22Rv1 (cell line): ENCODE measurements around the gene CPNE5.
A peak's percentile ranks its signal among the peaks of the same experiment; 100 is the strongest.

Experiments used
- H3K27ac ChIP-seq: fragments of 450-650 bp; 2 replicates; pipeline ENCODE4 v1.5.1; 2017
- ZFX ChIP-seq: fragments of 450-650 bp; IDR thresholded peaks from 2 replicates; pipeline ENCODE4 v1.6.1; 2017; ENCODE audit warnings: antibody characterized with exemption, borderline replicate concordance
- TF ChIP-seq, protein P1 (sequence below): fragments of 450-650 bp; IDR thresholded peaks from 2 replicates; pipeline ENCODE4 v1.5.1; 2017; ENCODE audit warnings: mild to moderate bottlenecking

CPNE5 gene

DNA sequence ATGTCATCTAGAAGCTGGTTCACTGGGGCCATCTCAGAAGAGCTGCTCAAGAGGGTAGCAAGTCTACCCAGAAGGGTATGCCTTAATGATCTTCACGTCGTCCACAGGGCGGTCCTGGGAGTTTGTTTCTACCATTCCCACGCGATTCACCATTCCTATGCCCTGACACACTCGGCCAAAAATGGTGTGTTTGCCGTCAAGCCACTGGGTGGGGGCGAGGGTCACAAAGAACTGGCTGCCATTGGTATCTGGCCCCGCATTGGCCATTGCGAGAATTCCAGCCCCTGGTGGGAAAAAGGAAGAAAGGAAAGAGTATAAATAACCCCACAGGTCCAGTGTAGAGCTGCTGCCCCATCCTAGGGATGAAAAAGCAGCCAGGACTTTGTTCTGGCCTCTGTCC, 16.5 kb upstream of the CPNE5 start:
- no peak overlapping the region for H3K27ac ChIP-seq
- TF ChIP-seq, protein P1, sequence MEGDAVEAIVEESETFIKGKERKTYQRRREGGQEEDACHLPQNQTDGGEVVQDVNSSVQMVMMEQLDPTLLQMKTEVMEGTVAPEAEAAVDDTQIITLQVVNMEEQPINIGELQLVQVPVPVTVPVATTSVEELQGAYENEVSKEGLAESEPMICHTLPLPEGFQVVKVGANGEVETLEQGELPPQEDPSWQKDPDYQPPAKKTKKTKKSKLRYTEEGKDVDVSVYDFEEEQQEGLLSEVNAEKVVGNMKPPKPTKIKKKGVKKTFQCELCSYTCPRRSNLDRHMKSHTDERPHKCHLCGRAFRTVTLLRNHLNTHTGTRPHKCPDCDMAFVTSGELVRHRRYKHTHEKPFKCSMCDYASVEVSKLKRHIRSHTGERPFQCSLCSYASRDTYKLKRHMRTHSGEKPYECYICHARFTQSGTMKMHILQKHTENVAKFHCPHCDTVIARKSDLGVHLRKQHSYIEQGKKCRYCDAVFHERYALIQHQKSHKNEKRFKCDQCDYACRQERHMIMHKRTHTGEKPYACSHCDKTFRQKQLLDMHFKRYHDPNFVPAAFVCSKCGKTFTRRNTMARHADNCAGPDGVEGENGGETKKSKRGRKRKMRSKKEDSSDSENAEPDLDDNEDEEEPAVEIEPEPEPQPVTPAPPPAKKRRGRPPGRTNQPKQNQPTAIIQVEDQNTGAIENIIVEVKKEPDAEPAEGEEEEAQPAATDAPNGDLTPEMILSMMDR = no peak
- no peak for TF ChIP-seq ZFX

DNA sequence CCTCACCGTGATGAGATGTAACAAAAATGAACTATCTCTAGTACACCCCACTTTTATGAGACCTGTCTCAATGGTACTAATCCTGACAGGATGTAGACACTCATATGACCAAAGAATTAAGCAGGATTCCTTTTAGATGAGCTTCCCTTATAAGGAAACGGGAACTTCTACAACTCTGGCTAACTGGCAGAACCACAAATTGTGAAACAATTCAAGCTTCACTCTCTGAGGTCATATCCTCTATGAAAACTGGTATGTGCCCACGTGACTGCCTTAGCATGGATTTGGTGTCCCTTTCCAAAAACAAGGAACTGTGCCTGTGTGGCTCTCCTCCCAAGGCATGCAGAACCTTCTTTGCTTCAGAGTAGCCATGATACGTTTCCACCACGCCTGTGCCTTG, 14.1 kb upstream of the CPNE5 start:
- TF ChIP-seq, protein P1 = no peak
- no peak for TF ChIP-seq ZFX
- H3K27ac ChIP-seq = no peak overlapping the region

DNA sequence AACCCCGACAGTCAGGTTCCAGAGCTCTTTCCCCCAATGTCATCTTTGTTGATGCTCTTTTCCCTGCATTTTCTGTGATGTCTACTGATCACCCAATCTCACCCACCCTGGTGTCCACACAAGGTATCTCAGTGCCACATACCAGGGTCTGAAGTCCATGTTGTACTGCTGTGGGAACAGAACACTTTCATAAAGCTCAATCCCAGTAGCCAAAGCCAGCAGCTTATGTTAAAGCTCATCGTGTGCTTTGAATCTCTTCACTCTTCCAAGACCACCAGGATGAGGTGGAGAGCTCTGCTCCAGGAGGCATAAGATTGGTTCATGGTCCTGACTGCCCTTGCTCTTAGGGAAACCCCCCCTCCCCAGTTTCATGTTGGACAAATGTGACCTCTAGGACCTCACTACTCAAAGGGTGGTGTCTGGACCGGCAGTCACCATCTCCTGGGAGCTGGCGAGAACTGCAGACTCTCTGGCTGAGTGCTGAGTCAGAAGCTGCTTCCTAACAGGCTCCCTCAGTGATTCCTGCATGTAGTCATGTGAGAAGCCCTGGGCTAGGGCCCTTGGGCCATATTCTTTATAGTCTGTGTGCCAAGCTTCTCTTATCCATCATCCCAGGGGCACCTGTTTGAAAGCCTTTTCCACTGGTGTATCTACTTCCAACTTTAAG, 13.4 kb upstream of the CPNE5 start:
- TF ChIP-seq, protein P1 = no peak
- no peak for TF ChIP-seq ZFX
- no peak overlapping the region for H3K27ac ChIP-seq

DNA sequence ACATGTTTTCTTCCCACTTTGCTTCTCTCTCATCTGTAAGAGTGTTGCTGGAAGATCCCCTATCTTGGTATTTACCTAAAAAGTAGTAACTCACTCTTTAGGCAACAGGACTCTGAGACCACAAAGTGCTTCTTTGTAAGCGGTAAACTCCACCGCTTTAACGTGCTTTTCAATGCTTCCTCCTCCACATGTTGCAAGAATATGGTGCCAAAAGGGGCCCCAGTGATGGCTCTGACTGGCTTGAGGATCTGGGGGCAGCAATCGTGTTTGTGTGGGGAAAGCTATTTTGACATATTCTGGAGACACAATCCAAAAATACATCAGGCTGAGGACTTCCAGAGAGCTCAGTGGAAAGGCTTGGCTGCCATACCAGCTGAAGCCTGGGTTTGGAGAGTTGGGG, 12.4 kb upstream of the CPNE5 start:
- TF ChIP-seq ZFX = no peak
- TF ChIP-seq, protein P1 = no peak
- H3K27ac ChIP-seq = no peak overlapping the region

DNA sequence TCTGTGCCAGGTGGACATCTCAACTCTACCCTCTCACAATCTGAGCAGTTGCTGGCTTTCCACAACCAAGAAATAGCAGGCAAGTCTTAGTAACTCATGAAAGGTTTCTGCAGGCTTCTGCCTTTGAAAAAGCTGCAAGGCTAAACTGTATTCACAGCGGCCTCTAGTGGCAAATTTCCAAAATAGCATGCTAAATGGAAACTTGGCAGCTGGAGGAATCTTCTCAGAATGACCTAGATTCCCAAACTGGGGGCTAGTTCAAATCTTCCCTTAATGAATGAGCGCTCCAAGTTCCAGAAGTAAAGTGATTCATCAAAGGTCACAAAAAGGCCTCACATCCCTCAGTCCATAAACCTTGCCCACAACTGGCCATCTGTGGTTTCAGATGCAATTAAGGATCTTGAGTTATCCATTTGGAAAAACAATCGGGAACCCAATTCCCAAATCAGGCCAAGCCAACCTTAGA, 11.9 kb upstream of the CPNE5 start:
- TF ChIP-seq, protein P1 = peak; percentile 90
- TF ChIP-seq ZFX = no peak

DNA sequence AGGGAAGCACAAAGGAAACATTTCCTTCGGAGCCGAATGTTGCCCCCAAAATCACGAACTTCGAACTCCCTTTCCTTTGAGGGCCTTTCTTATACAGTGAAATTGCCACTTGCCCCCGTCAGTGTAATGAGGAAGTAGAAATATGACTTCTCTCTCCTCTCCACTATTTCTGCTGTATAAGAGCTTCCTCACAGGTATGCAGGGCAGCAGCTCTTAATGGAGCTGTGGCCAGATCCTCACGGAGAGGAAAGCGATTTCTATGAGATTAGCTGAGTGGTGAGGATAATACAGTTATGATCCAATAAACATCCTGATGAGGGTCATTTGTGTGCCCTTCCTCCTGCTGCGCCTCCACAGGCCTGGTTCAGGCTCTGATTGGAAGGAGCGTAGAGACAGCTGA, 10.8 kb upstream of the CPNE5 start:
- TF ChIP-seq ZFX = no peak
- TF ChIP-seq, protein P1 = no peak
- H3K27ac ChIP-seq = no peak overlapping the region

More for the DNA sequence above, 11.9 kb upstream of the CPNE5 start:
- no peak overlapping the region for H3K27ac ChIP-seq

DNA sequence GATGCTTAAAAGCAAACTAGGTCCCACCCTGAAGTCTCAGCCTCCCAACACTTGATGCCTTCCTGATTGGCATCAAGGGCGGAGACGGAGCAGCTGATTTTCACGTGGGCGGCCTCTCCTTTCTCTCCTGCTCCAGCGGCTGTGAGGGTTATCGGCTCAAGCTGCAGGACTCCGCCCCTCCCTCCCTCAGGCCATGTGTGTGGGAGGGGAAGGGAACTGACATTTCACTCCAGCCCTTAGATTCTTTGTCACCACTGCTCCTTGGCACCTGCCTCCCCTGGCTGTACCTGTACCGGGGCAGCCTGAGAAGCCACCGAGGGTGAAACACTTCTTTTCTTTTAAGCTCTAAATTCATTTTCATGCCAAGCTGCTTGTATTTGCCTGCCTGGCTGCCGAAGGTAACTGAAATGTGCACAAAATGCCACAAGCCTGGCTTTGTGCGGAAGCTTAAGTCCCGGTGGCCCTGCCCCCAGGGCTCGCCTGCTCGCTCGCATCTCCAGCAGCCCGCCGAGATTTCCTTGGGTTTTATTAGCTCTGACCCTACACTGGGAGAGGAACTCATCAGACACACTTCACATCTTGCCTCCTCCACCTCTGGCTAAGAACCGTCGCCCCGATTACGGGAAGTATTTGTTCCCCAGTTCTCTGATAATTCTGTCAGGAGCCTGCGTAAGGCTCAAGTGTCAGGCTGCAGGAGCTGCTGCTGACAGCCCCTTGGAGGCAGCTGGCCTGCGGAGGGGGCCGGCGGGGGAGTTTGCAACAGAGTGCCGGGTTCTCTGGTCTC, 9.6 kb upstream of the CPNE5 start:
- TF ChIP-seq ZFX = no peak
- TF ChIP-seq, protein P1 = no peak
- H3K27ac ChIP-seq = peak overlapping the region; percentile 49
